HepG2 (cell line): ENCODE data around the gene SMARCA4. TPM values are rescaled to one million over a fixed set of nuclear protein-coding genes. Genes with fewer than 3 reads are reported as not detected.
A peak's percentile ranks its signal among the peaks of the same experiment; 100 is the strongest.

Experiments
- ATAC-seq: fragments of 200-7000 bp; cut with Tn5 transposase; 3 replicates; pipeline ENCODE4 v1.9.1; 2020; ENCODE audit warnings: mild to moderate bottlenecking, moderate library complexity
- BruUV-seq: library from RNA; stranded (reverse); fragments of 400-500 nt; replicated peaks from 2 replicates; lab custom pipeline; 2021; lab: Mats Ljungman, UMichigan
- CTCF ChIA-PET: fragments of 300-600 bp; formaldehyde crosslinking; extraction: SDS; loops from one replicate; lab custom pipeline; 2021; ENCODE audit warnings: low total read pairs, inconsistent platforms, low intra/inter-chr PET ratio; lab: Yijun Ruan, JAX
- POLR2A ChIA-PET: fragments of 350-600 bp; sonication (Branson Sonifier 250); formaldehyde crosslinking; loops from one replicate; lab custom pipeline; 2020; ENCODE audit warnings: antibody characterized with exemption, inconsistent platforms; lab: Yijun Ruan, JAX
- DNase-seq: peaks from one replicate; pipeline ENCODE4 v3.0.0-alpha.2; 2015; ENCODE audit warnings: low spot score
- FAIRE-seq: peaks from 3 replicates; lab custom pipeline; 2011; peaks lifted over from hg19 to GRCh38; lab: Jason Lieb, UNC
- H2AFZ ChIP-seq: one replicate; pipeline ENCODE4 v1.6.1; 2011; ENCODE audit warnings: low read length, inconsistent platforms
- H3K27ac ChIP-seq: fragments of 300-600 bp; 3 replicates; pipeline ENCODE4 v1.8.0; 2011; ENCODE audit warnings: mixed run types, mild to moderate bottlenecking, mixed read lengths, low read length, inconsistent platforms; ENCODE audit not compliant: insufficient read depth; ENCODE audit errors: extremely low read length
- H3K27me3 ChIP-seq, 2 experiments: fragments of 200-600 bp in 1 of 2; 2 replicates in 1 of 2; 3 replicates in 1 of 2; pipeline versions ENCODE4 v1.6.0 to v1.8.0; 2011; ENCODE audit warnings: low read length in 2 of 2, mild to moderate bottlenecking in 2 of 2, moderate library complexity in 2 of 2, inconsistent platforms in 1 of 2; ENCODE audit not compliant: insufficient read depth in 2 of 2, control insufficient read depth in 1 of 2
- H3K36me3 ChIP-seq, 2 experiments: fragments of 200-600 bp in 1 of 2; replicated peaks in 1 of 2; 2 replicates in 1 of 2; 3 replicates in 1 of 2; pipeline versions ENCODE4 v1.5.1 to v1.8.0; 2011; ENCODE audit warnings: low read length in 2 of 2, inconsistent platforms in 1 of 2; ENCODE audit not compliant: insufficient read depth in 2 of 2, control insufficient read depth in 1 of 2
- H3K4me1 ChIP-seq: 2 replicates; pipeline ENCODE4 v1.5.1; 2012; ENCODE audit warnings: low read length, inconsistent platforms; ENCODE audit not compliant: insufficient read depth
- H3K4me2 ChIP-seq: 2 replicates; pipeline ENCODE4 v1.6.0; 2011; ENCODE audit warnings: low read depth, low read length, inconsistent platforms
- H3K4me3 ChIP-seq, 3 experiments: fragments of 200-600 bp in 1 of 3; sonication (generic), shearing (Covaris generic) in 1 of 3; replicated peaks in 1 of 3; 2 replicates each; pipeline ENCODE4 v1.5.1; 2011 to 2016; ENCODE audit warnings: low read length in 3 of 3, inconsistent platforms in 2 of 3, low read depth in 2 of 3, mild to moderate bottlenecking in 2 of 3, control low read depth in 1 of 3, mixed read lengths in 1 of 3; ENCODE audit not compliant: insufficient read depth in 1 of 3
- H3K79me2 ChIP-seq: one replicate; pipeline ENCODE4 v1.6.1; 2011; ENCODE audit warnings: low read length, inconsistent platforms; ENCODE audit not compliant: insufficient read depth
- H3K9ac ChIP-seq: 2 replicates; pipeline ENCODE4 v1.6.0; 2011; ENCODE audit warnings: mild to moderate bottlenecking, low read depth, low read length, inconsistent platforms; ENCODE audit not compliant: insufficient read depth
- H3K9me3 ChIP-seq: 2 replicates; pipeline ENCODE4 v1.5.1; 2012; ENCODE audit warnings: mild to moderate bottlenecking, low read length
- H4K20me1 ChIP-seq: 2 replicates; pipeline ENCODE4 v1.6.0; 2011; ENCODE audit warnings: inconsistent platforms, mild to moderate bottlenecking, low read length, moderate library complexity; ENCODE audit not compliant: insufficient read depth
- CSRNP1 ChIP-seq: sonication (generic); formaldehyde crosslinking; IDR thresholded peaks from 2 replicates; pipeline ENCODE4 v1.8.1; 2023; ENCODE audit warnings: mild to moderate bottlenecking, missing genetic modification reagents
- NONO ChIP-seq, 2 experiments: fragments of 450-650 bp in 1 of 2; sonication (generic) in 1 of 2; formaldehyde crosslinking in 1 of 2; IDR thresholded peaks in 1 of 2; conservative IDR thresholded peaks in 1 of 2; 2 replicates each; pipeline versions ENCODE4 v1.6.1 to v1.8.0; 2017 to 2022; ENCODE audit warnings: mild to moderate bottlenecking in 1 of 2, missing genetic modification reagents in 1 of 2, moderate library complexity in 1 of 2
- ZFAT ChIP-seq: sonication (generic); formaldehyde crosslinking; conservative IDR thresholded peaks from 2 replicates; pipeline ENCODE4 v1.8.1; 2023; ENCODE audit warnings: missing genetic modification reagents, inconsistent platforms
- ZNF687 ChIP-seq: sonication (generic); formaldehyde crosslinking; IDR thresholded peaks from 2 replicates; pipeline ENCODE4 v1.5.1; 2020; ENCODE audit warnings: mild to moderate bottlenecking, missing genetic modification reagents, moderate library complexity
- WGBS: methylation state at CpG from one replicate; pipeline ENCODE4 v1.1.6; 2017; ENCODE audit warnings: low lambda C conversion rate; 5-methylcytosine and 5-hydroxymethylcytosine counted together
- in situ Hi-C: cut with HindIII; loops from 2 replicates; pipeline ENCODE4 v1.10.0; 2017; ENCODE audit warnings: low pct_unique_long_range_greater_than_20kb; ENCODE audit not compliant: extremely low pct_ligation_motif_present
- intact Hi-C: fragments of 100-400 bp; cut with micrococcal nuclease; formaldehyde crosslinking; loops from one replicate; pipeline ENCODE4 v1.10.0; 2022; ENCODE audit not compliant: unreplicated experiment
- polyA plus RNA-seq, 8 experiments: library from polyadenylated mRNA; depleted of rRNA in 3 of 8; stranded (reverse) in 7 of 8; unstranded in 1 of 8; fragments of >200 nt; fragmentation: Illumina TruSeq in 4 of 8; extraction: Trizol in 4 of 8; gene quantifications; 2 replicates each; pipeline versions ENCODE4 v1.2.1 to v1.2.3, GENCODE V29; 2011 to 2016; ENCODE audit warnings: low read depth in 4 of 8, missing spikeins in 1 of 8, mixed read lengths in 1 of 8; ENCODE audit not compliant: insufficient read depth in 1 of 8
- total RNA-seq, 5 experiments: library from RNA; depleted of rRNA; stranded (reverse); fragments of >200 nt; fragmentation: Illumina TruSeq; extraction: Trizol; gene quantifications; 2 replicates each; pipeline ENCODE4 v1.2.3, GENCODE V29; 2016; ENCODE audit warnings: low read depth in 1 of 5

The SMARCA4 gene
- total and polyA plus RNA-seq, 2 of the 13 experiments (the other 11 are each of a cell fraction or from before 2014, with no cell fraction given) = 25.4 to 45.9 TPM

GRCh38 chr19:11054200-11054599, 93.4 kb downstream of the SMARCA4 start:
- H2AFZ ChIP-seq = no peak overlapping the region
- WGBS = 96% methylated on average over 2 of the region's 8 CpGs
- no peaks in the 10 kb centered on the region for H3K27me3 ChIP-seq
- intact Hi-C loops (no loop called here), in situ Hi-C loops (no loop called here)
- no peak for TF ChIP-seq ZFAT
- 0 out of 2 replicates have a peak, but pooled peaks have one; percentile 3 for TF ChIP-seq ZNF687 (CRISPR knock-in tag)
- H3K36me3 ChIP-seq = peaks cover 13 to 21% of the 10 kb centered on the region in 2 experiments; a peak in 3 of 5 replicates
- no peaks in the 10 kb centered on the region for H3K9me3 ChIP-seq
- H3K9ac ChIP-seq = no peak overlapping the region
- no peaks in the 10 kb centered on the region for H4K20me1 ChIP-seq
- ChIA-PET CTCF (no interaction called here), POLR2A (no interaction called here)
- H3K27ac ChIP-seq = no peak overlapping the region
- no peaks in the 10 kb centered on the region for H3K79me2 ChIP-seq
- no peak overlapping the region for H3K4me2 ChIP-seq
- no peak for FAIRE-seq
- H3K4me3 ChIP-seq = no peak overlapping the region
- DNase-seq = no peak
- no peak for ATAC-seq
- BruUV-seq = no TSS peak
- peaks cover 10% of the 10 kb centered on the region for H3K4me1 ChIP-seq

- Histone ChIP-seq H3K9ac (no peak overlapping the region), H3K27ac (no peak overlapping the region), H4K20me1 (no peaks in the 10 kb centered on the region), H3K9me3 (no peaks in the 10 kb centered on the region), H3K36me3 (peaks cover 13 to 24% of the 10 kb centered on the region in 2 experiments; a peak in 3 of 5 replicates), H3K4me3 (no peak overlapping the region), H2AFZ (no peak overlapping the region), H3K27me3 (no peaks in the 10 kb centered on the region), H3K4me2 (no peak overlapping the region), H3K79me2 (no peaks in the 10 kb centered on the region), H3K4me1 (peaks cover 10% of the 10 kb centered on the region)
- in situ Hi-C loops = no loop called here
- FAIRE-seq = no peak
- no TSS peak for BruUV-seq
- ATAC-seq = no peak
- no peak for DNase-seq
- POLR2A ChIA-PET = no interaction called here
- CTCF ChIA-PET = no interaction called here
- intact Hi-C loops = no loop called here
- WGBS = 89% methylated on average over 8 of the region's 8 CpGs
- TF ChIP-seq ZNF687 (CRISPR knock-in tag) (0 out of 2 replicates have a peak, but pooled peaks have one; percentile 10), CSRNP1 (no peak), NONO (IDR thresholded peaks at IDR 0.05) (no peak), NONO (CRISPR knock-in tag; conservative IDR thresholded peaks at IDR 0.05) (0 out of 2 replicates have a peak, but pooled peaks have one; percentile 23)
Measured at GRCh38 chr19:11054628-11055027, 93.8 kb downstream of the SMARCA4 start.
